GM21717 (cell line): Measurements from ENCODE around the gene TMEM132C.
"Not testable (repeated sequence)": the region's sequence is repeated elsewhere in the genome, so short reads cannot be mapped to it uniquely, and the experiment has no call there.

Source experiments
- ATAC-seq: cut with Tn5 transposase; IDR thresholded peaks from one replicate; pipeline ENCODE4 v1.9.1; 2021; ENCODE audit warnings: mild to moderate bottlenecking, moderate library complexity; ENCODE audit not compliant: unreplicated experiment

TMEM132C gene

GRCh38 chr12:128463881-128464280, 196.9 kb downstream of the TMEM132C start:
- no peak for ATAC-seq

GRCh38 chr12:128467882-128468281, 200.9 kb downstream of the TMEM132C start:
- no peak for ATAC-seq

- no peak for ATAC-seq
These were observed 202.0 kb downstream of the TMEM132C start for GRCh38 chr12:128468926-128469325.

GRCh38 chr12:128471491-128471890, 204.5 kb downstream of the TMEM132C start:
- no peak for ATAC-seq

GRCh38 chr12:128474916-128475315, 207.9 kb downstream of the TMEM132C start:
- ATAC-seq: no peak

- ATAC-seq: no peak
These were observed 209.3 kb downstream of the TMEM132C start for GRCh38 chr12:128476266-128476665.

GRCh38 chr12:128483526-128484255, 216.7 kb downstream of the TMEM132C start:
- no peak for ATAC-seq

- not testable (repeated sequence) for ATAC-seq
These were observed 230.4 kb downstream of the TMEM132C start for GRCh38 chr12:128497376-128497775.

GRCh38 chr12:128507470-128507869, 240.5 kb downstream of the TMEM132C start:
- ATAC-seq: no peak

- ATAC-seq: no peak
These were observed 242.2 kb downstream of the TMEM132C start for GRCh38 chr12:128509170-128509569.

- no peak for ATAC-seq
These were observed 243.5 kb downstream of the TMEM132C start for GRCh38 chr12:128510511-128510910.

GRCh38 chr12:128513331-128513730, 246.4 kb downstream of the TMEM132C start:
- ATAC-seq: no peak

- ATAC-seq: no peak
These were observed 246.9 kb downstream of the TMEM132C start for GRCh38 chr12:128513831-128514230.

- no peak for ATAC-seq
These were observed 251.7 kb downstream of the TMEM132C start for GRCh38 chr12:128518644-128519043.

- ATAC-seq: no peak
These were observed 252.5 kb downstream of the TMEM132C start for GRCh38 chr12:128519426-128519825.

- ATAC-seq: no peak
These were observed 255.0 kb downstream of the TMEM132C start for GRCh38 chr12:128521981-128522380.

- no peak for ATAC-seq
These were observed 257.5 kb downstream of the TMEM132C start for GRCh38 chr12:128524439-128524838.

- no peak for ATAC-seq
These were observed 264.2 kb downstream of the TMEM132C start for GRCh38 chr12:128531170-128531569.

- no peak for ATAC-seq
These were observed 267.9 kb downstream of the TMEM132C start for GRCh38 chr12:128534906-128535305.

- no peak for ATAC-seq
These were observed 269.8 kb downstream of the TMEM132C start for GRCh38 chr12:128536810-128537209.

- no peak for ATAC-seq
These were observed 270.7 kb downstream of the TMEM132C start for GRCh38 chr12:128537668-128538067.

- ATAC-seq: no peak
These were observed 275.9 kb downstream of the TMEM132C start for GRCh38 chr12:128542844-128543243.

GRCh38 chr12:128543460-128543859, 276.5 kb downstream of the TMEM132C start:
- ATAC-seq: no peak
